ENCODE measurements around the gene COTL1. TPM values are rescaled to one million over a fixed set of nuclear protein-coding genes. Genes with fewer than 3 reads are reported as not detected.

COTL1 gene
- total and polyA plus RNA-seq, 4 donors: 12.0 to 59.5 (median 23.0) TPM

DNA sequence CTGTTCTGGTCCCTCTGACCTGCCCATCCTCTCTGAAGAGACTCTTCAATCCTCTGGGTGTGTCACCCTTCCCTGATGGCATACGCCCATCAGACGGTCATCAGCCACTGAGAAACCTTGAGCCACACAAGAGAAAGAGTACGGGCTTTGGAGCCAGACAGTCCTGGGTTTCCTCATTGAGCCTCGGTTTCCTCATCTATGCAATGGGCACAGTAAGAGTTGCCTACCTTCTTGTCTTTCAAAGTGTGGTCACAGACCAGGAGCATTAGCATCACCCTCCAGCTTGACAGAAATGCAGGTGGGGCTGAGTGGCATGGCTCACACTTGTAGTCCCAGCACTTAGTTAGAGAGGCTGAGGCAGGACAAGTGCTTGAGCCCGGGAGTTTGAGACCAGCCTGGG is 87.3 kb downstream of the COTL1 start:
- Histone ChIP-seq H3K9me3 (ENCODE audit: control insufficient read depth in 4 of 4, low read length in 3 of 4) (no peaks in the 10 kb centered on the region), H3K4me1 (ENCODE audit: control insufficient read depth in 4 of 4, insufficient read depth in 4 of 4, low read length in 3 of 4) (peaks cover 0 to 7% (median 2%) of the 10 kb centered on the region in 4 donors), H3K36me3 (ENCODE audit: control insufficient read depth in 4 of 4, insufficient read depth in 3 of 4, low read depth in 1 of 4, low read length in 3 of 4) (no peaks in the 10 kb centered on the region), H3K27ac (ENCODE audit: low read depth in 1 of 2, low read length in 2 of 2) (no peak overlapping the region), H3K4me3 (ENCODE audit: low read depth in 1 of 3, low read length in 3 of 3) (no peak overlapping the region), H3K9ac (ENCODE audit: low read depth in 1 of 2, low read length in 2 of 2) (no peak overlapping the region), H3K27me3 (ENCODE audit: control insufficient read depth in 4 of 4, insufficient read depth in 4 of 4, low read length in 3 of 4) (no peaks in the 10 kb centered on the region)
- WGBS: 89% methylated on average over 5 of the region's 5 CpGs
- DNase-seq (ENCODE audit: low spot score): no peak
- TF ChIP-seq RXRA (IDR thresholded peaks at IDR 0.05) (no peak), NR2F2 (IDR thresholded peaks at IDR 0.05) (no peak), FOXA1 (IDR thresholded peaks at IDR 0.05) (no peak), GABPA (IDR thresholded peaks at IDR 0.05 in 1 of 2, conservative IDR thresholded peaks at IDR 0.05 in 1 of 2) (no peak), FOXA2 (IDR thresholded peaks at IDR 0.05) (no peak), REST (IDR thresholded peaks at IDR 0.05) (no peak), CTCF (IDR thresholded peaks at IDR 0.05; ENCODE audit: low read depth, low read length, missing input control) (no peak), HNF4A (conservative IDR thresholded peaks at IDR 0.05) (no peak), EGR1 (IDR thresholded peaks at IDR 0.05; ENCODE audit: low read depth in 2 of 2) (no peak)
- TF ChIP-seq, protein P1, sequence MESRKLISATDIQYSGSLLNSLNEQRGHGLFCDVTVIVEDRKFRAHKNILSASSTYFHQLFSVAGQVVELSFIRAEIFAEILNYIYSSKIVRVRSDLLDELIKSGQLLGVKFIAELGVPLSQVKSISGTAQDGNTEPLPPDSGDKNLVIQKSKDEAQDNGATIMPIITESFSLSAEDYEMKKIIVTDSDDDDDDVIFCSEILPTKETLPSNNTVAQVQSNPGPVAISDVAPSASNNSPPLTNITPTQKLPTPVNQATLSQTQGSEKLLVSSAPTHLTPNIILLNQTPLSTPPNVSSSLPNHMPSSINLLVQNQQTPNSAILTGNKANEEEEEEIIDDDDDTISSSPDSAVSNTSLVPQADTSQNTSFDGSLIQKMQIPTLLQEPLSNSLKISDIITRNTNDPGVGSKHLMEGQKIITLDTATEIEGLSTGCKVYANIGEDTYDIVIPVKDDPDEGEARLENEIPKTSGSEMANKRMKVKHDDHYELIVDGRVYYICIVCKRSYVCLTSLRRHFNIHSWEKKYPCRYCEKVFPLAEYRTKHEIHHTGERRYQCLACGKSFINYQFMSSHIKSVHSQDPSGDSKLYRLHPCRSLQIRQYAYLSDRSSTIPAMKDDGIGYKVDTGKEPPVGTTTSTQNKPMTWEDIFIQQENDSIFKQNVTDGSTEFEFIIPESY (IDR thresholded peaks at IDR 0.05): no peak
- TF ChIP-seq, protein P2, sequence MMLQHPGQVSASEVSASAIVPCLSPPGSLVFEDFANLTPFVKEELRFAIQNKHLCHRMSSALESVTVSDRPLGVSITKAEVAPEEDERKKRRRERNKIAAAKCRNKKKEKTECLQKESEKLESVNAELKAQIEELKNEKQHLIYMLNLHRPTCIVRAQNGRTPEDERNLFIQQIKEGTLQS (IDR thresholded peaks at IDR 0.05): no peak

DNA sequence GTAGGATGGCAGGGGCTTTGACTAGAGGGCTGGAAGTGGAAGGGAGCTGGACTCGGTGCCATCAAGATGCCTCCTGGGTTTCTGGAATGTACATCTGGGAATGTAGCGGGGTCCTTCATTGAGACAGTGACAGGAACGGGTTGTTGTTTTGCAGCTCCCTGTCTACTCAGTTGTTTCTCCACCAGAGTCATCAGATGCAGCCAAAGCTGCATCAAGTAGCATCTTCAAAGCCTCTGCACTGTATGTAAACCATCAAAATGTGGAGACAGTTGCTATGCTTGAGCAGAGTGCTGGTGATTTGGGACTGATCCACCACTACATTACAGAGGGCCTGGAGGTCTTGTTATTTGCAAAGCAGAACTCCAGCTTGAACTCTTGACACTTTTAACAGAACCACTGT is 88.3 kb downstream of the COTL1 start:
- no peak overlapping the region for H3K9ac ChIP-seq (ENCODE audit: low read depth in 1 of 2, low read length in 2 of 2)
- DNase-seq (ENCODE audit: low spot score): no peak
- WGBS: 97% methylated on average over 3 of the region's 3 CpGs
- no peaks in the 10 kb centered on the region for H3K9me3 ChIP-seq (ENCODE audit: control insufficient read depth in 4 of 4, low read length in 3 of 4)
- H3K27ac ChIP-seq (ENCODE audit: low read depth in 1 of 2, low read length in 2 of 2): no peak overlapping the region
- no peak overlapping the region for H3K4me3 ChIP-seq (ENCODE audit: low read depth in 1 of 3, low read length in 3 of 3)
- peaks cover 0 to 7% (median 2%) of the 10 kb centered on the region in 4 donors for H3K4me1 ChIP-seq (ENCODE audit: control insufficient read depth in 4 of 4, insufficient read depth in 4 of 4, low read length in 3 of 4)
- H3K36me3 ChIP-seq (ENCODE audit: control insufficient read depth in 4 of 4, insufficient read depth in 3 of 4, low read depth in 1 of 4, low read length in 3 of 4): no peaks in the 10 kb centered on the region
- no peaks in the 10 kb centered on the region for H3K27me3 ChIP-seq (ENCODE audit: control insufficient read depth in 4 of 4, insufficient read depth in 4 of 4, low read length in 3 of 4)
- TF ChIP-seq RXRA (IDR thresholded peaks at IDR 0.05) (no peak), EGR1 (IDR thresholded peaks at IDR 0.05; ENCODE audit: low read depth in 2 of 2) (no peak), RAD21 (IDR thresholded peaks at IDR 0.05) (no peak), TAF1 (conservative IDR thresholded peaks at IDR 0.05) (no peak), JUND (IDR thresholded peaks at IDR 0.05) (no peak), CTCF (IDR thresholded peaks at IDR 0.05; ENCODE audit: low read depth, low read length, missing input control) (no peak), REST (IDR thresholded peaks at IDR 0.05) (no peak), HNF4G (IDR thresholded peaks at IDR 0.05) (no peak)
- TF ChIP-seq, protein P3, sequence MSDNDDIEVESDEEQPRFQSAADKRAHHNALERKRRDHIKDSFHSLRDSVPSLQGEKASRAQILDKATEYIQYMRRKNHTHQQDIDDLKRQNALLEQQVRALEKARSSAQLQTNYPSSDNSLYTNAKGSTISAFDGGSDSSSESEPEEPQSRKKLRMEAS (IDR thresholded peaks at IDR 0.05): no peak
- TF ChIP-seq, protein P2 (IDR thresholded peaks at IDR 0.05): no peak

Data from liver (tissue), 9 donors.